PC-3 (cell line): ENCODE measurements around the gene CDH4. TPM values are rescaled to one million over a fixed set of nuclear protein-coding genes. Genes with fewer than 3 reads are reported as not detected.

Experiments used
- ATAC-seq: fragments of 200-7000 bp; cut with Tn5 transposase; 2 replicates; pipeline ENCODE4 v1.9.1; 2020; ENCODE audit warnings: mild to moderate bottlenecking, moderate library complexity
- BruUV-seq: library from RNA; stranded (reverse); fragments of 400-500 nt; replicated peaks from 2 replicates; lab custom pipeline; 2021; lab: Mats Ljungman, UMichigan
- CTCF ChIA-PET: fragments of 300-600 bp; sonication (Branson Sonifier 250); formaldehyde crosslinking; loops from one replicate; lab custom pipeline; 2022; ENCODE audit warnings: antibody characterized with exemption; lab: Charles Lee
- POLR2A ChIA-PET: fragments of 300-600 bp; sonication (Branson Sonifier 250); formaldehyde crosslinking; loops from one replicate; lab custom pipeline; 2022; ENCODE audit warnings: antibody characterized with exemption; ENCODE audit not compliant: unreplicated experiment; lab: Charles Lee
- DNase-seq: peaks from one replicate; pipeline ENCODE4 v3.0.0-alpha.2; 2015
- H2AFZ ChIP-seq: fragments of 300-600 bp; sonication (generic); 2 replicates; pipeline ENCODE4 v1.6.0; 2016; ENCODE audit warnings: antibody characterized with exemption, low read length
- H3F3A ChIP-seq: fragments of 300-600 bp; sonication (generic); one replicate; pipeline ENCODE4 v1.6.0; 2017; ENCODE audit warnings: antibody characterized with exemption, low read length, control low read depth, mild to moderate bottlenecking; ENCODE audit not compliant: unreplicated experiment
- H3K27ac ChIP-seq: fragments of 300-600 bp; sonication (generic); 2 replicates; pipeline ENCODE4 v1.5.1; 2016; ENCODE audit warnings: mild to moderate bottlenecking, low read length
- H3K27me3 ChIP-seq: fragments of 300-600 bp; sonication (generic); 2 replicates; pipeline ENCODE4 v1.6.1; 2016; ENCODE audit warnings: low read length, mixed read lengths
- H3K36me3 ChIP-seq: fragments of 300-600 bp; sonication (generic); 2 replicates; pipeline ENCODE4 v1.6.1; 2016; ENCODE audit warnings: low read depth, mixed run types, low read length, mixed read lengths
- H3K4me1 ChIP-seq: fragments of 300-600 bp; sonication (generic); 2 replicates; pipeline ENCODE4 v1.5.1; 2016; ENCODE audit warnings: low read length; ENCODE audit not compliant: insufficient read depth
- H3K4me2 ChIP-seq: fragments of 300-600 bp; sonication (generic); 2 replicates; pipeline ENCODE4 v1.6.0; 2016; ENCODE audit warnings: low read length
- H3K4me3 ChIP-seq: fragments of 300-600 bp; sonication (generic); 2 replicates; pipeline ENCODE4 v1.5.1; 2016; ENCODE audit warnings: mild to moderate bottlenecking, low read length, mixed read lengths
- H3K79me2 ChIP-seq: fragments of 300-600 bp; sonication (generic); 2 replicates; pipeline ENCODE4 v1.6.1; 2017; ENCODE audit warnings: low read length, mixed read lengths
- H3K9ac ChIP-seq: fragments of 300-600 bp; sonication (generic); 2 replicates; pipeline ENCODE4 v1.6.0; 2016; ENCODE audit warnings: mild to moderate bottlenecking, low read length
- H3K9me2 ChIP-seq: fragments of 300-600 bp; sonication (generic); replicated peaks from 2 replicates; pipeline ENCODE4 v1.6.1; 2016; ENCODE audit warnings: mixed run types, low read length, mixed read lengths
- H3K9me3 ChIP-seq: fragments of 300-600 bp; sonication (generic); 2 replicates; pipeline ENCODE4 v1.6.1; 2016; ENCODE audit warnings: low read length, mixed read lengths
- H4K20me1 ChIP-seq: fragments of 300-600 bp; sonication (generic); 2 replicates; pipeline ENCODE4 v1.6.1; 2016; ENCODE audit warnings: low read length, mixed read lengths
- CTCF ChIP-seq: fragments of 300-600 bp; sonication (generic); conservative IDR thresholded peaks from 2 replicates; pipeline ENCODE4 v1.5.1; 2017; ENCODE audit warnings: antibody characterized with exemption, low read depth, mild to moderate bottlenecking, low read length
- EZH2 ChIP-seq: fragments of 300-600 bp; sonication (generic); IDR thresholded peaks from one replicate; pipeline ENCODE4 v1.6.1; 2017; ENCODE audit warnings: antibody characterized with exemption, mild to moderate bottlenecking, low read length; ENCODE audit not compliant: unreplicated experiment
- EZH2phosphoT487 ChIP-seq: fragments of 300-600 bp; sonication (generic); IDR thresholded peaks from 2 replicates; pipeline ENCODE4 v1.6.1; 2018; ENCODE audit warnings: mild to moderate bottlenecking, antibody characterized with exemption, low read length, borderline replicate concordance
- intact Hi-C: fragments of 100-400 bp; cut with micrococcal nuclease; formaldehyde crosslinking; loops from 2 replicates; pipeline ENCODE4 v1.9.0; 2023
- total RNA-seq: library from RNA; depleted of rRNA; stranded (reverse); fragments of >200 nt; gene quantifications from 2 replicates; pipeline ENCODE4 v1.2.3, GENCODE V29; 2014

Gene CDH4
- total RNA-seq, 1 experiment from 2014 or later: not detected

GRCh38 chr20:61881861-61882260 is 629.8 kb downstream of the CDH4 start:
- ChIA-PET POLR2A (no interaction called here), CTCF (no interaction called here)
- Histone ChIP-seq H3K4me3 (no peak overlapping the region), H3K9me3 (no peaks in the 10 kb centered on the region), H3K4me1 (no peaks in the 10 kb centered on the region), H3K27me3 (peaks cover 95% of the 10 kb centered on the region), H3F3A (no peaks in the 10 kb centered on the region), H3K79me2 (no peaks in the 10 kb centered on the region), H3K36me3 (no peaks in the 10 kb centered on the region), H3K27ac (no peak overlapping the region), H2AFZ (no peak overlapping the region), H3K4me2 (no peak overlapping the region), H3K9me2 (no peaks in the 10 kb centered on the region), H4K20me1 (no peaks in the 10 kb centered on the region), H3K9ac (no peak overlapping the region)
- intact Hi-C loops: no loop called here
- no peak for TF ChIP-seq EZH2phosphoT487
- no peak for TF ChIP-seq EZH2
- no peak for TF ChIP-seq CTCF
- DNase-seq: no peak
- ATAC-seq: no peak
- no TSS peak for BruUV-seq

- POLR2A ChIA-PET: no interaction called here
- intact Hi-C loops: no loop called here
- peaks cover 89% of the 10 kb centered on the region for H3K27me3 ChIP-seq
These were observed 630.9 kb downstream of the CDH4 start for GRCh38 chr20:61882716-61883615.

More at GRCh38 chr20:61882716-61883615, 630.9 kb downstream of the CDH4 start:
- Histone ChIP-seq H3K27ac (no peak overlapping the region), H3K36me3 (no peaks in the 10 kb centered on the region), H3K79me2 (no peaks in the 10 kb centered on the region), H3K4me1 (no peaks in the 10 kb centered on the region), H3F3A (no peaks in the 10 kb centered on the region), H3K4me3 (no peak overlapping the region), H2AFZ (no peak overlapping the region), H4K20me1 (no peaks in the 10 kb centered on the region), H3K4me2 (no peak overlapping the region), H3K9ac (no peak overlapping the region), H3K9me2 (no peaks in the 10 kb centered on the region), H3K9me3 (no peaks in the 10 kb centered on the region)
- CTCF ChIA-PET: interaction anchor here (0.6 kb wide), 1 partner anchor 1890 kb away, joined by 3 read pairs; no protein-coding TSS in a partner anchor
- ATAC-seq (no peak), DNase-seq (no peak)
- BruUV-seq: no TSS peak
- TF ChIP-seq CTCF (no peak), EZH2phosphoT487 (no peak), EZH2 (no peak)
